Posterior vena cava (tissue), 2 donors: ENCODE data around the gene CHST15. TPM values are rescaled to one million over a fixed set of nuclear protein-coding genes. Genes with fewer than 3 reads are reported as not detected.

ENCODE experiments used
- DNase-seq: peaks from one replicate; pipeline ENCODE4 v3.0.0-alpha.2; 2020; ENCODE audit warnings: low spot score
- intact Hi-C, 2 donors: fragments of 100-400 bp; cut with DNase I; formaldehyde crosslinking; loops; one replicate each; pipeline versions ENCODE4 v1.14.1 to v1.14.2; 2022 to 2023
- total RNA-seq, 2 donors: library from RNA; stranded (reverse); fragmentation: NEBNext Ultra II Directional; extraction: Animal tissue kit (Norgen Biotek cat#: 25700); gene quantifications; one replicate each; pipeline ENCODE4 v1.2.1, GENCODE V29; 2021
- donor health status: DM: yes; HTN: yes; CAD: no.
- donor health status: DM: yes; HTN: yes; CAD: no.

Gene CHST15
- total RNA-seq, 2 donors from 2014 or later, result 25.8 to 30.1 TPM

GRCh38 chr10:124087672-124088634, 5.4 kb downstream of the CHST15 start:
- intact Hi-C loops, result no loop called here
- no peak for DNase-seq

GRCh38 chr10:124086787-124087671, 6.4 kb downstream of the CHST15 start:
- no peak for DNase-seq
- intact Hi-C loops, result no loop called here

GRCh38 chr10:124086097-124086710, 7.2 kb downstream of the CHST15 start:
- DNase-seq, result no peak
- intact Hi-C loops, result no loop called here

- intact Hi-C loops, result no loop called here
- no peak for DNase-seq
Observed at GRCh38 chr10:124085680-124086079, 7.7 kb downstream of the CHST15 start.

- intact Hi-C loops, result no loop called here
Observed at GRCh38 chr10:124084708-124085107, 8.7 kb downstream of the CHST15 start.

GRCh38 chr10:124083740-124084397, 9.5 kb downstream of the CHST15 start:
- intact Hi-C loops, result no loop called here
- DNase-seq, result no peak

More at GRCh38 chr10:124084708-124085107, 8.7 kb downstream of the CHST15 start:
- no peak for DNase-seq

- DNase-seq, result no peak
- intact Hi-C loops, result no loop called here
Observed at GRCh38 chr10:124083047-124083739, 10.2 kb downstream of the CHST15 start.

GRCh38 chr10:124082555-124082954, 10.8 kb downstream of the CHST15 start:
- DNase-seq, result no peak
- intact Hi-C loops, result no loop called here

GRCh38 chr10:124081547-124082140, 11.8 kb downstream of the CHST15 start:
- no peak for DNase-seq
- intact Hi-C loops, result no loop called here

GRCh38 chr10:124079864-124080263, 13.5 kb downstream of the CHST15 start:
- intact Hi-C loops, result no loop called here
- DNase-seq, result no peak

GRCh38 chr10:124078714-124079113, 14.7 kb downstream of the CHST15 start:
- DNase-seq, result no peak
- intact Hi-C loops, result no loop called here

GRCh38 chr10:124078028-124078427, 15.4 kb downstream of the CHST15 start:
- DNase-seq, result no peak
- intact Hi-C loops, result no loop called here

- intact Hi-C loops, result no loop called here
- DNase-seq, result no peak
Observed at GRCh38 chr10:124077208-124077993, 16.0 kb downstream of the CHST15 start.

GRCh38 chr10:124076148-124076733, 17.2 kb downstream of the CHST15 start:
- intact Hi-C loops, result no loop called here
- no peak for DNase-seq

- no peak for DNase-seq
- intact Hi-C loops, result no loop called here
Observed at GRCh38 chr10:124075231-124075955, 18.0 kb downstream of the CHST15 start.

GRCh38 chr10:124074501-124075109, 18.8 kb downstream of the CHST15 start:
- intact Hi-C loops, result no loop called here
- no peak for DNase-seq
